Keratinocyte (primary cell): ENCODE results near the gene PKLR.

ENCODE experiments used
- CTCF ChIP-seq, 3 experiments: IDR thresholded peaks in 1 of 3; conservative IDR thresholded peaks in 1 of 3; optimal IDR thresholded peaks in 1 of 3; 2 replicates in 2 of 3; 3 replicates in 1 of 3; pipeline versions ENCODE3 to v1.5.1; 2011; ENCODE audit warnings: low read length in 3 of 3, mild to moderate bottlenecking in 3 of 3, moderate library complexity in 2 of 3, control low read depth in 1 of 3, inconsistent platforms in 1 of 3; ENCODE audit not compliant: insufficient read depth in 2 of 3; ENCODE audit errors: extremely low read depth in 1 of 3
- EZH2 ChIP-seq: IDR thresholded peaks from one replicate; pipeline ENCODE4 v1.6.1; 2012; ENCODE audit warnings: inconsistent platforms, mild to moderate bottlenecking, low read length, moderate library complexity

GRCh38 chr1:155309423-155310021, 8.3 kb upstream of the PKLR start:
- TF ChIP-seq CTCF (optimal IDR thresholded peaks at IDR 0.05 in 1 of 3, IDR thresholded peaks at IDR 0.05 in 1 of 3, conservative IDR thresholded peaks at IDR 0.05 in 1 of 3; ENCODE audit: extremely low read depth in 1 of 3, insufficient read depth in 2 of 3, low read length in 3 of 3) (no peak), EZH2 (no peak)
